Gastrocnemius medialis (tissue), 4 donors: ENCODE data around the gene ENO1. TPM values are rescaled to one million over a fixed set of nuclear protein-coding genes. Genes with fewer than 3 reads are reported as not detected.

Source experiments
- ATAC-seq, 2 donors: fragments of 150-250 bp; one replicate each; pipeline ENCODE4 v1.9.1; 2016
- DNase-seq, 2 donors: peaks; one replicate each; pipeline ENCODE4 v3.0.0-alpha.2; 2019
- H3K27ac ChIP-seq, 4 donors: fragments of 200-600 bp; sonication (generic); 1 replicate in 1 of 4; 2 replicates in 3 of 4; pipeline ENCODE4 v1.5.1; 2016 to 2018; ENCODE audit warnings: mild to moderate bottlenecking in 2 of 4, moderate library complexity in 1 of 4
- H3K27me3 ChIP-seq, 3 donors: fragments of 200-600 bp; sonication (generic) in 2 of 3; 1 replicate in 1 of 3; 2 replicates in 2 of 3; pipeline versions ENCODE4 v1.5.1 to v1.6.0; 2016 to 2019; ENCODE audit warnings: mild to moderate bottlenecking in 1 of 3, moderate library complexity in 1 of 3
- H3K36me3 ChIP-seq, 2 donors: fragments of 200-600 bp; sonication (generic) in 1 of 2; one replicate each; pipeline ENCODE4 v1.5.1; 2017 to 2018
- H3K4me1 ChIP-seq, 2 donors: fragments of 200-600 bp; sonication (generic) in 1 of 2; one replicate each; pipeline ENCODE4 v1.5.1; 2016 to 2017; ENCODE audit warnings: mild to moderate bottlenecking in 2 of 2
- H3K4me3 ChIP-seq, 4 donors: fragments of 200-600 bp; sonication (generic) in 3 of 4; 1 replicate in 1 of 4; 2 replicates in 3 of 4; pipeline ENCODE4 v1.5.1; 2016 to 2019; ENCODE audit warnings: mild to moderate bottlenecking in 2 of 4
- H3K9me3 ChIP-seq, 3 donors: fragments of 200-600 bp; sonication (generic) in 2 of 3; 1 replicate in 1 of 3; 2 replicates in 2 of 3; pipeline ENCODE4 v1.5.1; 2016 to 2019
- CTCF ChIP-seq, 5 experiments: fragments of 450-650 bp in 3 of 5; fragments of 200-600 bp in 2 of 5; sonication (generic) in 2 of 5; IDR thresholded peaks in 4 of 5; conservative IDR thresholded peaks in 1 of 5; 1 replicate in 4 of 5; 2 replicates in 1 of 5; pipeline ENCODE4 v1.5.1; 2016 to 2019; ENCODE audit warnings: antibody characterized with exemption in 5 of 5, mild to moderate bottlenecking in 3 of 5, moderate library complexity in 3 of 5
- POLR2A ChIP-seq, 2 donors: fragments of 450-650 bp; IDR thresholded peaks; one replicate each; pipeline ENCODE4 v1.6.1; 2017; ENCODE audit warnings: antibody characterized with exemption in 2 of 2, mild to moderate bottlenecking in 2 of 2, moderate library complexity in 2 of 2
- in situ Hi-C, 4 donors: fragments of 200-750 bp; cut with MboI; loops; one replicate each; pipeline versions ENCODE4 v1.15.0 to v1.8.0; 2017; ENCODE audit warnings: low sequenced_read_pairs in 4 of 4
- intact Hi-C: fragments of 100-400 bp; cut with DNase I; formaldehyde crosslinking; loops from one replicate; pipeline ENCODE4 v1.15.1; 2023; ENCODE audit warnings: low total_unique reads
- microRNA-seq, 2 donors: library from miRNA; unstranded; fragments of <30 nt; microRNA quantifications; one replicate each; pipeline ENCODE4, GENCODE V29; 2016; ENCODE audit warnings: borderline replicate concordance in 2 of 2
- total RNA-seq, 4 donors: library from RNA; depleted of rRNA; stranded (reverse); fragments of >200 nt; gene quantifications; one replicate each; pipeline versions ENCODE4 v1.1.0 to v1.2.3, GENCODE V29; 2016

Gene ENO1
- total RNA-seq, 4 donors from 2014 or later, result 112 to 354 (median 209) TPM

GRCh38 chr1:8814865-8815264, 63.6 kb downstream of the ENO1 start:
- peaks cover 49 to 54% of the 10 kb centered on the region in 2 donors for H3K4me1 ChIP-seq
- H3K36me3 ChIP-seq, result no peaks in the 10 kb centered on the region
- no peaks in the 10 kb centered on the region for H3K27me3 ChIP-seq
- no peak for ATAC-seq
- intact Hi-C loops (loop anchor here (2.0 to 10.0 kb wide), 3 partner anchors 34 to 440 kb away; no protein-coding TSS in a partner anchor), in situ Hi-C loops (no loop called here)
- peak in 2 of 5 experiments; percentile 22 to 33 for TF ChIP-seq CTCF (IDR thresholded peaks at IDR 0.05 in 4 of 5, conservative IDR thresholded peaks at IDR 0.05 in 1 of 5)
- TF ChIP-seq POLR2A (IDR thresholded peaks at IDR 0.05), result no peak
- peak overlapping the region in 1 of 4 donors; percentile 0 for H3K4me3 ChIP-seq
- peak overlapping the region; percentile 97 to 99 (median 98) for H3K27ac ChIP-seq
- H3K9me3 ChIP-seq, result no peaks in the 10 kb centered on the region
- no peak for DNase-seq

- Histone ChIP-seq H3K4me3 (no peak overlapping the region), H3K27ac (peak overlapping the region in 3 of 4 donors; percentile 98 to 99 (median 98)), H3K4me1 (peaks cover 54 to 55% of the 10 kb centered on the region in 2 donors), H3K9me3 (no peaks in the 10 kb centered on the region), H3K27me3 (no peaks in the 10 kb centered on the region), H3K36me3 (no peaks in the 10 kb centered on the region)
- no peak for ATAC-seq
- DNase-seq, result no peak
- in situ Hi-C loops (no loop called here), intact Hi-C loops (loop anchor here (2.0 to 10.0 kb wide), 2 partner anchors 35 to 439 kb away; no protein-coding TSS in a partner anchor)
- no peak for TF ChIP-seq CTCF (IDR thresholded peaks at IDR 0.05 in 4 of 5, conservative IDR thresholded peaks at IDR 0.05 in 1 of 5)
- no peak for TF ChIP-seq POLR2A (IDR thresholded peaks at IDR 0.05)
These were observed 64.5 kb downstream of the ENO1 start for GRCh38 chr1:8813991-8814390.

DNA sequence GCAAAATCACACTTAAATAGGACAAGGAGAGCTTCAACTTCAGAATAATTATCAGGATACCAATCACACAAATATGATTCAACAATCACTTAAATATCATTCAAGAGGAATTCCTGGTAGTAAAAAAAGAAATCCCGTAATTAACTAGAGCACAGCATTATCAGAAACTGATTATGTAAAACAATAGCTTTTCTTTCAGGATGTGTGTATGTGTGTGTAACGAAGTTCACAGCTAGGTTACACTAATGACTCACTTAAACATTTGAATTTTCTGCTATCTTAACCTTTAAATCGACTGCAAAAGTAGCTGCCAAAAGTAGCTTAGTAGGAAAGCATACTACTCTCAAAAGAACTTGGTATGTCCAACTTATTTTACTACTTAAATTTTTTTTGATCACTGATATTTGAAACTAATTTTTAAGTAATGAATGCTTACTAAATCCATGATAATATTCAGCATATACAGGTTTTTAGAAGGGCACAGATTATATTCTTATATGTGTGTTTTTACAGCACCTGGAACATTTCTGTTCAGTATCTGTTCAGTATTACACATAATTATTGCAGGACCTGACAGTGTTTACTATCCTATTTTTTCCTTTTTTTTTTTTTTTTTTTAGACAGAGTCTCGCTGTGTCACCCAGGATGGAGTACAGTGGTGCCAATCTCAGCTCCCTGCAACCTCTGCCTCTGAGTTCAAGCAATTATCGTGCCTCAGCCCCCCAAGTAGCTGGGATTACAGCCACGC, 65.3 kb downstream of the ENO1 start:
- ATAC-seq (no peak), DNase-seq (no peak)
- H3K27me3 ChIP-seq, result no peaks in the 10 kb centered on the region
- no peaks in the 10 kb centered on the region for H3K36me3 ChIP-seq
- in situ Hi-C loops, result no loop called here
- no peak for TF ChIP-seq POLR2A (IDR thresholded peaks at IDR 0.05)
- TF ChIP-seq CTCF (IDR thresholded peaks at IDR 0.05 in 4 of 5, conservative IDR thresholded peaks at IDR 0.05 in 1 of 5), result no peak
- intact Hi-C loops, result loop anchor here (10.0 kb wide), 1 partner anchor 438 kb away; no protein-coding TSS in a partner anchor
- H3K4me1 ChIP-seq, result peaks cover 48 to 49% of the 10 kb centered on the region in 2 donors
- H3K4me3 ChIP-seq, result no peak overlapping the region
- peak overlapping the region in 3 of 4 donors; percentile 26 to 99 (median 98) for H3K27ac ChIP-seq
- no peaks in the 10 kb centered on the region for H3K9me3 ChIP-seq

GRCh38 chr1:8812081-8812480, 66.4 kb downstream of the ENO1 start:
- intact Hi-C loops (loop anchor here (10.0 kb wide), 1 partner anchor 437 kb away; no protein-coding TSS in a partner anchor), in situ Hi-C loops (no loop called here)
- H3K27ac ChIP-seq, result peak overlapping the region in 2 of 4 donors; percentile 26 to 99

More at GRCh38 chr1:8812081-8812480, 66.4 kb downstream of the ENO1 start:
- no peak for ATAC-seq
- Histone ChIP-seq H3K4me1 (peaks cover 47 to 49% of the 10 kb centered on the region in 2 donors), H3K9me3 (no peaks in the 10 kb centered on the region), H3K27me3 (no peaks in the 10 kb centered on the region), H3K4me3 (no peak overlapping the region), H3K36me3 (no peaks in the 10 kb centered on the region)
- no peak for DNase-seq
- TF ChIP-seq POLR2A (IDR thresholded peaks at IDR 0.05) (no peak), CTCF (IDR thresholded peaks at IDR 0.05 in 4 of 5, conservative IDR thresholded peaks at IDR 0.05 in 1 of 5) (no peak)

Small RNAs within 50 kb of the gene (microRNA-seq; reads per million reads assigned to microRNA genes)
- 0 reads per million in 2 donors for gene MIR6728

Other genes starting within 250 kb of the ENO1 start
- 100 to 1,000 TPM in 3 of 4 donors, 10 to 100 TPM in 1; 60.8 to 106 (median 102) TPM for gene RERE, start 61.0 kb downstream of the ENO1 start, total RNA-seq
- not detected for gene CA6, start 67.2 kb upstream of the ENO1 start, total RNA-seq
- gene SLC2A7, start 147.7 kb upstream of the ENO1 start, total RNA-seq, result not detected
- gene SLC2A5, start 190.9 kb upstream of the ENO1 start, total RNA-seq, result 10 to 100 TPM; 11.2 to 34.5 (median 22.8) TPM